ENCODE results near the gene CDC42BPA.
"Not testable (repeated sequence)": the region's sequence is repeated elsewhere in the genome, so short reads cannot be mapped to it uniquely, and the experiment has no call there.

The CDC42BPA gene

DNA sequence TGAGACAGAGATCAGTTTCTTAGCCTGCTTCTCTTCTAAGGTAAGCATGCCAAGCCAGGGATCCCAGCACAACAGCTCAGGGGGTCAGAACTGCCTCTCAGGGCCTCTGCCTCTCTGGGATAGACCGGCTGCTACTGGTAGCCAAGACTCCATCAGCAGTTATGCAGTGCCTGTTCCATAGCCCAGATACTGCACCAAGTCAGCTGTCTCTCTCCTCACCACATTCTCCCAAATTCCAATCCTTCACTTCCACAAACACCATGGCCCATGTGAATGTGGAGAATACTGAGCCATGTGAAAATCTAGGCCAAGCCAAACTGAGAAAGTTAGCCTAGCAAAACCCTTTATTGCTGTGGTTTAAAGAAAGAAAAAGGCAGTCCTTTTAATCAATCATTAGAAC, 37.5 kb downstream of the CDC42BPA start:
- no peaks in the 10 kb centered on the region for H3K27me3 ChIP-seq (ENCODE audit: low read depth)
- H3K4me3 ChIP-seq, result no peak overlapping the region
- H3K36me3 ChIP-seq (replicated peaks), result no peaks in the 10 kb centered on the region
- peaks cover 7% of the 10 kb centered on the region for H3K9me3 ChIP-seq
- H3K4me1 ChIP-seq, result peaks cover 4% of the 10 kb centered on the region; the same call in 1 of the 2 replicates
- no peak for DNase-seq (ENCODE audit: low spot score in 2 of 2)
- in situ Hi-C loops (cut with MboI; ENCODE audit: low sequenced_read_pairs), result no loop called here

DNA sequence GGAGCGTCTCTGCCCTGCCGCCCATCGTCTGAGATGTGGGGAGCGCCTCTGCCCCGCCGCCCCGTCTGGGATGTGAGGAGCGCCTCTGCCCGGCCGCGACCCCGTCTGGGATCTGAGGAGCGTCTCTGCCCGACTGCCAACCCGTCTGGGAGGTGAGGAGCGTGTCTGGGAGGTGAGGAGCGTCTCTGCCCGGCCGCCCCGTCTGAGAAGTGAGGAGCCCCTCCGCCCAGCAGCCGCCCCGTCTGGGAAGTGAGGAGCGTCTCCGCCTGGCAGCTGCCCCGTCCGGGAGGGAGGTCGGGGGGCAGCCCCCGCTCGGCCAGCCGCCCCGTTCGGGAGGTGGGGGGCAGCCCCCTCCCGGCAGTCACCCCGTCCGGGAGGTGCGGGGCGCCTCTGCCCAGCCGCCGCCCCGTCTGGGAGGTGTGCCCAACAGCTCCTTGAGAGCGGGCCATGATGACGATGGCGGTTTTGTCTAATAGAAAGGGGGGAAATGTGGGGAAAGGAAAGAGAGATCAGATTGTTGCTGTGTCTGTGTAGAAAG, 42.1 kb downstream of the CDC42BPA start:
- H3K36me3 ChIP-seq (replicated peaks); in situ Hi-C loops (cut with MboI; ENCODE audit: low sequenced_read_pairs); H3K9me3 ChIP-seq; H3K27me3 ChIP-seq (ENCODE audit: low read depth); H3K4me3 ChIP-seq; H3K4me1 ChIP-seq; DNase-seq (ENCODE audit: low spot score in 2 of 2): not testable (repeated sequence)

DNA sequence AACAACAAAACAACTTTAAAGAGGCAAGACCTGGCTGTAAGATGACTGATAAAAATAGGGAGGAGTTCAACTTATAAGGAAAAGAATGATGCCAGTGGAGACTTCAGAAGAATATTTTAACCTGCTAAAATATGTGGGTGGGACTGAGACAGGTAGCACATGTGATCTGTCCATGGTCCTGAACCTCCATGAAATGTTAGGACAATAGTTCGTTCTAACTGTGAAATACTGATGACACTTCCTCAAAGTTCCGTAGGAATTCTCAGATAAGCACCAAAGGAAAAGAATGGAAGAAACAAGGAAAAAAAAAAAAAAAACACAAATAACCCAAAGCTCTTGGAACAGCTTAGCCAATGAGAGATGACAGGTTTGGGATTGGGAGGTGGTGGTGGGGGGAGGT, 44.7 kb downstream of the CDC42BPA start:
- peaks cover 3% of the 10 kb centered on the region; the same call in 1 of the 2 replicates for H3K9me3 ChIP-seq
- in situ Hi-C loops (cut with MboI; ENCODE audit: low sequenced_read_pairs), result no loop called here
- H3K27me3 ChIP-seq (ENCODE audit: low read depth), result no peaks in the 10 kb centered on the region
- peak in 1 of 2 experiments; percentile 43 for DNase-seq (ENCODE audit: low spot score in 2 of 2)
- no peaks in the 10 kb centered on the region for H3K36me3 ChIP-seq (replicated peaks)
- peaks cover 7% of the 10 kb centered on the region for H3K4me1 ChIP-seq
- H3K4me3 ChIP-seq, result no peak overlapping the region

DNA sequence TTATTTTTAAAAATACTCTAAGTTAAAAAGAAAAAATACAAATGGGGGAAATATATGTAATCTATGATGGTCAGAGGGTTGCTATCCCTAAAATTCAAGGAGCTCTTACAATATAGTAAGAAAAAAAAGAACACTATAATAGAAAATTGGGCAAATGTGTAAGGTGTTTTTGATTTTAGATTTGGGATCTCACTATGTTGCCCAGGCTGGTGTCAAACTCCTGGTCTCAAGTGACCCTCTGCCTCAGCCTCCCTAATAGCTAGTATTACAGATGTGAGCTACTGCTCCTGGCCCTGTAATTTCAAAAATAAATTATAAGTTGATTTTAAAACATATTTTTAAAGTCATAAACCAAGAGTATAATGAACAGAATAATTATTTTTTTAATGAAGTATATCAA, 45.9 kb downstream of the CDC42BPA start:
- in situ Hi-C loops (cut with MboI; ENCODE audit: low sequenced_read_pairs), result no loop called here
- peaks cover 3% of the 10 kb centered on the region; the same call in 1 of the 2 replicates for H3K9me3 ChIP-seq
- no peaks in the 10 kb centered on the region for H3K27me3 ChIP-seq (ENCODE audit: low read depth)
- H3K4me3 ChIP-seq, result no peak overlapping the region
- no peak for DNase-seq (ENCODE audit: low spot score in 2 of 2)
- H3K4me1 ChIP-seq, result peaks cover 16% of the 10 kb centered on the region
- no peaks in the 10 kb centered on the region for H3K36me3 ChIP-seq (replicated peaks)

DNA sequence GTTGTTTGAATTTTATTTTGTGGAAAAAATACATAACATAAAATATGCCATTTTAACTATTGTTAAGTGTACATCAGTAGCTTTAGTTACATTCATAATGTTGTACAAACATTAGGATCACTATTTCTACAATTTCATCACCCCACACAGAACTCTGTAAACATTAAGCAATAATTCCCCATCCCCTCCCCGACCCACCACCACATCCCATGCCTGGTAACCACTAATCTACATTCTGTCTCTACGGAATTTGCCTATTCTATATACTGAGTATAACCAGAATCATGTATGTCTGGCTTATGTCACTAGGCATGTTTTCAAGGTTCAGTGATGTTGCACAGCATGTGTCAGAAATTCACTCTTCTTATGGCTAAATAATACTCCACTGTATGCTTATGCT, 47.7 kb downstream of the CDC42BPA start:
- Histone ChIP-seq H3K4me1 (peaks cover 30% of the 10 kb centered on the region), H3K4me3 (no peak overlapping the region), H3K36me3 (replicated peaks) (no peaks in the 10 kb centered on the region), H3K9me3 (no peaks in the 10 kb centered on the region; the same call in 1 of the 2 replicates), H3K27me3 (ENCODE audit: low read depth) (no peaks in the 10 kb centered on the region)
- DNase-seq (ENCODE audit: low spot score in 2 of 2), result no peak
- in situ Hi-C loops (cut with MboI; ENCODE audit: low sequenced_read_pairs), result no loop called here

DNA sequence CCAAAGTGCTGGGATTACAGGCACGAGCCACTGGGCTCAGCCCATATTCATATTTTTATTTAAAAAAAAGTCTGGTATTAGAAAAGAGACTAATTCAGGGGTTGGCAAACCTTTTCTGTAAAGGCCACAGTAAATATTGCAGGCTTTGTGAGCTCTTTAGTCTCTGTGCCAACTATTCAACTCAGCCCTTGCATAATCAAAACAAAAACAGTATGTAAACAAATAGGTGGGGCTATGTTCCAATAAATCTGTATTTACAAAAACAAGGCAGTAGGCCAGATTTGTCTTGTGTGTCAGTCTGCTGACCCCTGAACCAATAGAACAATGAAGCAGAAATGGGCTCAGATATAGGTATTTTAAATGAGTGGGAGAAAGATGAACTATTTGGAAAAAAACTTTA, 49.3 kb downstream of the CDC42BPA start:
- no peak overlapping the region for H3K4me3 ChIP-seq
- H3K9me3 ChIP-seq, result no peaks in the 10 kb centered on the region
- H3K27me3 ChIP-seq (ENCODE audit: low read depth), result no peaks in the 10 kb centered on the region
- no peak for DNase-seq (ENCODE audit: low spot score in 2 of 2)
- in situ Hi-C loops (cut with MboI; ENCODE audit: low sequenced_read_pairs), result no loop called here
- H3K4me1 ChIP-seq, result peaks cover 46% of the 10 kb centered on the region
- no peaks in the 10 kb centered on the region for H3K36me3 ChIP-seq (replicated peaks)

DNA sequence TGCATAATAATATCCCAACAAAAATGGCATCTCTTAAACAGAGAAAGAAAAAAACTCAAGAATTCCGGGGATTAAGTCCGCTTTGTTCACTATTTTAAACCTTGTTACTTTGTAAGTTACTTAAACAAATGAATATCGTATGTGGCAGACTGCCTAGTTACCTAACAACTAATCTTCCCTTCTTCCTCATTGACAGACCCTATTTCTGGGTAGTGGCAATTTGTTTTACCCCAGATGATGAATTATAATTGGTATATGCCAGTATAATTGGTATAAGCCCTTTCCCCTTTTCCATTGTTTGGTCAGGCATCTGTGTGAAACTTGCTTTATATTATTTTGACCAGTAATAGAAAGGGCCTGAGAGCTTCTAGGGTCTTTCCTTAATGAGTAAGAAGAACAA, 52.4 kb downstream of the CDC42BPA start:
- Histone ChIP-seq H3K27me3 (ENCODE audit: low read depth) (no peaks in the 10 kb centered on the region), H3K4me3 (no peak overlapping the region), H3K36me3 (replicated peaks) (no peaks in the 10 kb centered on the region), H3K9me3 (no peaks in the 10 kb centered on the region), H3K4me1 (peaks cover 57% of the 10 kb centered on the region)
- peak in 1 of 2 experiments; percentile 98 for DNase-seq (ENCODE audit: low spot score in 2 of 2)
- in situ Hi-C loops (cut with MboI; ENCODE audit: low sequenced_read_pairs), result no loop called here

DNA sequence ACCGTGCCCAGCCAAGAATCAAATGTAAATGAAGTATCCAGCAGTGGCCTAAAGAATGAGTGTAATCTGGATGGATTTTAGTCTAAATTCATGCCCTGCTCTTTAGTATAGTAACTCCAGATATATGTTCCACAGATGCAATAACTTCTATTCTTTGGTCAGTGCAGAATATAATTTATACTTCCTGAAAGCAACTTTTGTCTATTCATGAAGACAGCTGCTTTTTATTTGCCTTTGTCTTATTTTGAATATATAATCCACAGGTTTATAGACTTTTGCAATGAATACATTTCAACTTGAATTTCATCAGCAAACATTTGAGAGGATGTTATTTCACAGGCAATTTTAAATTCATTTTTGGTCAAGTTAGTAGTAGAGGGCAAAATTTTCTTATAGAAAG, 54.4 kb downstream of the CDC42BPA start:
- in situ Hi-C loops (cut with MboI; ENCODE audit: low sequenced_read_pairs), result no loop called here
- DNase-seq (ENCODE audit: low spot score in 2 of 2), result peak; percentile 31 to 79
- Histone ChIP-seq H3K27me3 (ENCODE audit: low read depth) (no peaks in the 10 kb centered on the region), H3K9me3 (no peaks in the 10 kb centered on the region), H3K4me1 (peaks cover 53% of the 10 kb centered on the region), H3K4me3 (no peak overlapping the region), H3K36me3 (replicated peaks) (no peaks in the 10 kb centered on the region)

DNA sequence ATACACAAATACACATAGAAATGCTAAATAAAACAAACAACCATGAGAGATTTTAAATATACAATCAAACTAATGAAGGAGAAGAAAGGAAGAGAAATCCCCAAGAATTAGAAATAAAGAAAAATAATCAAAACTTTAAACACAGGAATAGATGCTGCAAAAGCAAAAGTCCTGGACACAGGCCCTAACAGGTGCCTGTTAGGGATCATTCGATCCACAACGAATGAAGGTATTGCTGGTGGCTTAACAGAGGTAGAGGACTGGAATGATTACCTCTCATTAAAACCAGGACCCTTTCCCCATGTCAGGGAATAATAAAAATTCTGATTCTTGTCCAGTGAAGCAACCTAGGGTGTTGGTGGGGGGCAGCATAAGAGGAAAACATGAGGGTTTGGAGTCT, 56.8 kb downstream of the CDC42BPA start:
- in situ Hi-C loops (cut with MboI; ENCODE audit: low sequenced_read_pairs), result no loop called here
- Histone ChIP-seq H3K9me3 (no peaks in the 10 kb centered on the region), H3K36me3 (replicated peaks) (no peaks in the 10 kb centered on the region), H3K27me3 (ENCODE audit: low read depth) (no peaks in the 10 kb centered on the region), H3K4me3 (no peak overlapping the region), H3K4me1 (peaks cover 32% of the 10 kb centered on the region)
- no peak for DNase-seq (ENCODE audit: low spot score in 2 of 2)

DNA sequence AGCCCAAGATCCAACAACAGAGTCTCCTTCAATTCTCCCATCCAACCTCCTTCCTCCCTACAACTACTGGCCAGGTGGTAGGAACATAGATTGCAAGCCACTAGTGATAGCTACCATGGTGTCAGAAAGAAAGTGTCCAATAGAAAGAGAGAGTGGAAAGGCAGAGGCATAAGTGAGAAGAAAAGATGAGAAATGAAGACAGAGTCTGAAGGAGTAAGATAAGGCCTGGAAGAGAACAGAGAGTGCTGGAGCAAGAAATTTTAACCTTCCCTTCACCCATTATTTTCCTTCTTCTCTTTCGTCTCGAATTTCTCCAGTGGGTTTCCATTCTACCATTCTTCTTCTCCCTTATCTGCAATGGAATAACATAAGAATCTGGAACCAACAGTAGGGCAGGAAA, 57.9 kb downstream of the CDC42BPA start:
- Histone ChIP-seq H3K36me3 (replicated peaks) (no peaks in the 10 kb centered on the region), H3K4me3 (no peak overlapping the region), H3K4me1 (peaks cover 25% of the 10 kb centered on the region), H3K27me3 (ENCODE audit: low read depth) (no peaks in the 10 kb centered on the region), H3K9me3 (no peaks in the 10 kb centered on the region)
- no peak for DNase-seq (ENCODE audit: low spot score in 2 of 2)
- in situ Hi-C loops (cut with MboI; ENCODE audit: low sequenced_read_pairs), result no loop called here

DNA sequence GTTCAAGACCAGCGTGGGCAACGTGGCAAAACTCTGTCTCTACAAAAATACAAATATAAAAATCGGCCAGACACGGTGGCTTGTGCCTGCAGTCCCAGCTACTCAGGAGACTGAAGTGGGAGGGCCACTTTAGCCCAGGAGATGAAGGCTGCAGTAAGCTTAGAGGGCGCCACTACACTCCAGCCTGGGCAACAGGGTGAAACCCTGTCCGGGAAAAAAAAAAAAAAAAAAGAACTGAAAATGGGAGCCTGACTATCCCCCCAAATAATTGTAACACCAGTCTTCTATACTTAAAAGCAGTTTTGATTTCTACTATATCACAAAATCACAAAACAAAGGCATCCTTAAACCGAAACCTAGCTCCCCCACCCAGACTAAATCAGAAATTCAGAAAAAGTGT, 60.3 kb downstream of the CDC42BPA start:
- H3K36me3 ChIP-seq (replicated peaks), result no peaks in the 10 kb centered on the region
- H3K9me3 ChIP-seq, result no peaks in the 10 kb centered on the region
- no peaks in the 10 kb centered on the region for H3K27me3 ChIP-seq (ENCODE audit: low read depth)
- peaks cover under 1% of the 10 kb centered on the region for H3K4me1 ChIP-seq
- peak in 1 of 2 experiments; percentile 36 for DNase-seq (ENCODE audit: low spot score in 2 of 2)
- H3K4me3 ChIP-seq, result no peak overlapping the region
- in situ Hi-C loops (cut with MboI; ENCODE audit: low sequenced_read_pairs), result no loop called here

DNA sequence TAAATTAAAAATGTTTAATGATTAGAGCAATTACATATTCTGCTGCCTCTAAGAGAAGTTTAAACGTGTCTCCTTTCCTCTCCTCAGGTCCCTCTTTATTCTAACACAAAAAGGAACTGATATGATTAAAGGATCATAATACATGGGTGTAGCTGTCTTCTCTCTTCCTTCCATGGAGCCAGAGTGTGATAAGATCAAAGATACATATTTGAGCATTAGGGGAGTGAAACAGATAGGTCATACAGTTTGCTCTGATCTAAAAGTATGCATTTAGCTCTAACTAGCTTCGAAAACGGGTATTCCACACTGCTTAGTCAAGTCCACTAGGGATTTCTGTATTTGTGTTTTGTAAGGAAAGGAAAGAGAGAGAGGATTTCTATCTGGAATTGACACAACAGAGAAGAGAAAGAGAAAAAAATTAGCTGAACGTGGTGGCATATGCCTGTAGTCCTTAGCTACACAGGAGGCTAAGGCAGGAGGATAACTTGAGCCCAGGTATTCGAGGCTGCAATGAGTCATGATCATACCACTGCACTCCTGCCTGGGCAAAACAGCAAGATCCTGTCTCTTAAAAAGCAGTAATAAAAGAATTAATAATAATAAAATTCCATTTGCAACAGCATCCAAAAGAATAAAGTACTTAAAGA, 63.1 kb downstream of the CDC42BPA start:
- H3K27me3 ChIP-seq (ENCODE audit: low read depth), result no peaks in the 10 kb centered on the region
- no peaks in the 10 kb centered on the region for H3K4me1 ChIP-seq
- in situ Hi-C loops (cut with MboI; ENCODE audit: low sequenced_read_pairs), result no loop called here
- H3K36me3 ChIP-seq (replicated peaks), result no peaks in the 10 kb centered on the region
- no peak for DNase-seq (ENCODE audit: low spot score in 2 of 2)
- H3K4me3 ChIP-seq, result no peak overlapping the region
- H3K9me3 ChIP-seq, result no peaks in the 10 kb centered on the region

DNA sequence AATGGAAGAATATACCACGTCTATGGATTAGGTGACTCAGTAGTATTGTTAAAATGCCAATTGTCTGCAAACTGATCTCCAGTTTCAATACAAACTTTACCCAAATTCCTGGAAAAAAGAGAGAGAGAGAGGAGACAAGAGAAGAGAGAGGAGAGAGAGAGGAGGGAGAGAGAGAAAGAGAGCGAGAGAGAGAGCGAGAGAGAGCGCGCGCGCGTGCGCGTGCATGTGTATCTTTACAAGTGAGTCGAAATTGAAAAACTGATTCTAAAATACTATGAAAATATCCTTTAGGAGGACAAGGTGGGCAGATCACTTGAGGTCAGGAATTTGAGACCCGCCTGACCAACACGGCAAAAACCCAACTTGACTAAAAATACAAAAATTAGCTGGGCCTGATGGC, 65.2 kb downstream of the CDC42BPA start:
- in situ Hi-C loops (cut with MboI; ENCODE audit: low sequenced_read_pairs), result no loop called here
- H3K4me1 ChIP-seq, result no peaks in the 10 kb centered on the region
- no peak overlapping the region for H3K4me3 ChIP-seq
- H3K9me3 ChIP-seq, result no peaks in the 10 kb centered on the region
- H3K27me3 ChIP-seq (ENCODE audit: low read depth), result no peaks in the 10 kb centered on the region
- H3K36me3 ChIP-seq (replicated peaks), result no peaks in the 10 kb centered on the region
- DNase-seq (ENCODE audit: low spot score in 2 of 2), result no peak

DNA sequence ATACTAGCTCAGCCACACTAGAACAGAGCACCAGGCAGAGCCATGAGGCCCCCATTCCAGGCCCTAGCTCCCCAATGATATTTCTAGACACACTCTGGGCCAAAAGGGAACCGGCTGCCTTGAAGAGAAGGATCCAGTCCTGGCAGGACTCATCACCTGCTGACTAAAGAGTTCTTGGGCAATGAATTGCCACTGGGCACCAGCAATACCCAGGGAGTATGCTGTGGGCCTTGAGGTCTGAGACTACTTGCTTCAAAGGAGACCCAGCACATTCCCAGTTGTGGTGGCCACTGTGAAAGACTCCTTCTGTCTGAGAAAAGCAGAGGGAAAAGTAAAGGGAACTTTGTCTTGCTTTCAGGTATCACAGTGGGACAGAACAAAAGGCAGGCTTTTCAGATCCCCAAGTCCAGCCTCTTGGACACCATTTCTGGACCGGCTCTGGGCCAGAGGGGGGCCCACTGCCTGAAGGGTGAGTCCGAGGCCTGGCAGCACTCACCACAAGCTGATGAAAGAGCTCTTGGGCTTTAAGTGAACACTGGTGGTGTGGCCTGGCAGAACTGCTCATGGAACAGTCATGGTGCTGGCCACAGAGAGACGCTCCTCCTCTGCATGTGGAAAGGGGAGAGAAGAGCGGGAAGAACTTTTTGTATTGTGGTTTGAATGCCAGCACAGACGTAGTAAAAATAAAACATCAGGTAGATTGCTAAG, 72.5 kb downstream of the CDC42BPA start:
- Histone ChIP-seq H3K9me3 (no peaks in the 10 kb centered on the region), H3K27me3 (ENCODE audit: low read depth) (no peaks in the 10 kb centered on the region), H3K4me3 (no peak overlapping the region), H3K36me3 (replicated peaks) (no peaks in the 10 kb centered on the region), H3K4me1 (peaks cover 24% of the 10 kb centered on the region)
- DNase-seq (ENCODE audit: low spot score in 2 of 2), result no peak
- in situ Hi-C loops (cut with MboI; ENCODE audit: low sequenced_read_pairs), result no loop called here

Data from HAP-1 (cell line).